Stomach (tissue), 4 donors: Measurements from ENCODE around the gene NTRK2.

Experiments used
- EP300 ChIP-seq: sonication (generic); formaldehyde crosslinking; IDR thresholded peaks from one replicate; pipeline ENCODE4 v1.6.1; 2017; ENCODE audit warnings: antibody characterized with exemption
- TF ChIP-seq, protein P1 (sequence below), 7 experiments: fragments of 450-650 bp in 4 of 7; fragments of 200-600 bp in 3 of 7; sonication (generic) in 3 of 7; IDR thresholded peaks; one replicate each; pipeline ENCODE4 v1.5.1; 2016 to 2019; ENCODE audit warnings: antibody characterized with exemption in 7 of 7, control low read depth in 2 of 7, mild to moderate bottlenecking in 1 of 7

DNA sequence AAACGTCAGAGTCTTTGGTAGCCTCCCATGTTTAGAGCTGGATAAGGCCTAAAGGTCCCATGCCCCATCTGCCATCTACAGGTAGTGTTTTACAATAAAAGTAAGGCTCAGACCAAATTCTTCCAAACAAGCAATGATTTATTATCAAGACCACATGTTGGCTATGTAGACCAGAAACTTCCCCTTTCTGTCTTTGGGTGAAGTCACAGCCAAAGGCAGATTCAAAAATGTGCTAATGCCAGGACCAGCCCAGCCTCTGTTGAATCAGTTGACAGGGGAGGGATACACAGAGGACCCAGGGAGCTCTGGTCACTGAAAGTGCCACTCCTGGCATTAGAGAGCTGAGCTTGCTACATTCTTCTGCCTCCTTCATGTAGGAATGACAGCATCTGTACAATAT is 360.8 kb downstream of the NTRK2 start:
- TF ChIP-seq, protein P1, sequence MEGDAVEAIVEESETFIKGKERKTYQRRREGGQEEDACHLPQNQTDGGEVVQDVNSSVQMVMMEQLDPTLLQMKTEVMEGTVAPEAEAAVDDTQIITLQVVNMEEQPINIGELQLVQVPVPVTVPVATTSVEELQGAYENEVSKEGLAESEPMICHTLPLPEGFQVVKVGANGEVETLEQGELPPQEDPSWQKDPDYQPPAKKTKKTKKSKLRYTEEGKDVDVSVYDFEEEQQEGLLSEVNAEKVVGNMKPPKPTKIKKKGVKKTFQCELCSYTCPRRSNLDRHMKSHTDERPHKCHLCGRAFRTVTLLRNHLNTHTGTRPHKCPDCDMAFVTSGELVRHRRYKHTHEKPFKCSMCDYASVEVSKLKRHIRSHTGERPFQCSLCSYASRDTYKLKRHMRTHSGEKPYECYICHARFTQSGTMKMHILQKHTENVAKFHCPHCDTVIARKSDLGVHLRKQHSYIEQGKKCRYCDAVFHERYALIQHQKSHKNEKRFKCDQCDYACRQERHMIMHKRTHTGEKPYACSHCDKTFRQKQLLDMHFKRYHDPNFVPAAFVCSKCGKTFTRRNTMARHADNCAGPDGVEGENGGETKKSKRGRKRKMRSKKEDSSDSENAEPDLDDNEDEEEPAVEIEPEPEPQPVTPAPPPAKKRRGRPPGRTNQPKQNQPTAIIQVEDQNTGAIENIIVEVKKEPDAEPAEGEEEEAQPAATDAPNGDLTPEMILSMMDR (IDR thresholded peaks at IDR 0.05): no peak
- no peak for TF ChIP-seq EP300
